Measurements from ENCODE around the gene STPG4. TPM values are rescaled to one million over a fixed set of nuclear protein-coding genes. Genes with fewer than 3 reads are reported as not detected.

STPG4 gene
- total RNA-seq, 3 donors from 2014 or later (not counting 1 experiment from before 2014, with no cell fraction given): 0.21 to 0.65 TPM; not detected in 1

DNA sequence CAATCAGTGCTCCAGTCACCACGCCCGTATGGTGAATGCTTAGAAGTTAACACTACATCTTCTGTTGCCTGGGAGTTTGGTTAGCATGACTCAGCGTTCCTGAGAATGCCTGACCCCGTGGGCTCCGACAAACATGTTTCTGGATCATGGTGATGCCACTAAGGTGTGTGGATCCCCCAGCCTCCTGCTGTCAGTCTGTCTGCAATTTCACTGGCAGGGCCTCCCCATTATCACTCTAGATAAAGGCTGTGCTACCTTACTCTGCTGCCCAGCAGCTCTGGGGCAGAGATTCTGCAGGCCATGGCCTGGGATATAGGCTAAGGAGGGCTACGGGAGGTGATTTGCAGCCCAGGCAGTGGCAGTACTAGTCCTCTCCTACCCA, 66.0 kb downstream of the STPG4 start:
- intact Hi-C loops (cut with micrococcal nuclease): no loop called here
- 59% methylated on average over 6 of the region's 6 CpGs for WGBS (ENCODE audit: insufficient coverage)

DNA sequence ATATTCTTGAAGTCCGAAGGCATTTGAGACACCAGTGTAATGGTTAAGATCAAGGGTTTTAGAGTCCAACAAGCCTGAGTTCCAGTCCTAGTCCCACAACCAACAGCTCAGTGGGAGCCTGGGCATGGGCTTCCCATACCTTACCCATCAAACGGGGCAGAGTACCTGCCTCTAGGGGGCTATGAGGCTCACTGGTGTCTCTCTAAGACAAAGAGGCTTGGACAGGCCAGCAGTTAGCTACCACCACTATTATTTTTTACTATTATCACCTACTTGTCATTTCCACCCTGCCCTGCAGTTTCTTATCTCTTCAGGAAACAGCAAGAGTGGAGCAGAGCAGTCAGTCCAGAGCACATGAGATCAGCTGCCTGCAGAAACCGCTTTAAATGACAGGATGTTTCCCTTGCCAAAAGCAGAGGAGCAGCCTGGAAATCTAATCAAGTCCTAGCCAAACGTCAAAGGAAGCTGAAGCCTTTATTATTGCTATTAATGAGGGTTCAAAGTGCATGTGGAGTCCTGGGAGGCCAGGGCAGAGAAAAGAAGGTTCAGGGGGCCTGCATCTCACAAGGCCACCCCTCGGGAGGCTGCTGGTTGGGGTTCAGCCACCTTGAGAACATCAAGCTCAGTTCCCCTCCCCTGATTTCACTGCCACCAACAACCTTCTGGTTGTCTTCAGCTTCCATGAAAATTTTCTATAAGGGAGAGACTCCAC, 66.6 kb downstream of the STPG4 start:
- H3K4me1 ChIP-seq (ENCODE audit: control insufficient read depth, insufficient read depth, low read length): peaks cover 7% of the 10 kb centered on the region
- TF ChIP-seq, protein P1, sequence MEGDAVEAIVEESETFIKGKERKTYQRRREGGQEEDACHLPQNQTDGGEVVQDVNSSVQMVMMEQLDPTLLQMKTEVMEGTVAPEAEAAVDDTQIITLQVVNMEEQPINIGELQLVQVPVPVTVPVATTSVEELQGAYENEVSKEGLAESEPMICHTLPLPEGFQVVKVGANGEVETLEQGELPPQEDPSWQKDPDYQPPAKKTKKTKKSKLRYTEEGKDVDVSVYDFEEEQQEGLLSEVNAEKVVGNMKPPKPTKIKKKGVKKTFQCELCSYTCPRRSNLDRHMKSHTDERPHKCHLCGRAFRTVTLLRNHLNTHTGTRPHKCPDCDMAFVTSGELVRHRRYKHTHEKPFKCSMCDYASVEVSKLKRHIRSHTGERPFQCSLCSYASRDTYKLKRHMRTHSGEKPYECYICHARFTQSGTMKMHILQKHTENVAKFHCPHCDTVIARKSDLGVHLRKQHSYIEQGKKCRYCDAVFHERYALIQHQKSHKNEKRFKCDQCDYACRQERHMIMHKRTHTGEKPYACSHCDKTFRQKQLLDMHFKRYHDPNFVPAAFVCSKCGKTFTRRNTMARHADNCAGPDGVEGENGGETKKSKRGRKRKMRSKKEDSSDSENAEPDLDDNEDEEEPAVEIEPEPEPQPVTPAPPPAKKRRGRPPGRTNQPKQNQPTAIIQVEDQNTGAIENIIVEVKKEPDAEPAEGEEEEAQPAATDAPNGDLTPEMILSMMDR (IDR thresholded peaks at IDR 0.05): no peak
- H3K4me3 Mint-ChIP-seq: no peak overlapping the region
- H3K27ac ChIP-seq (ENCODE audit: low read length): no peak overlapping the region
- H3K9me3 ChIP-seq (ENCODE audit: control insufficient read depth, insufficient read depth, low read length): no peaks in the 10 kb centered on the region
- H3K9me3 Mint-ChIP-seq: no peaks in the 10 kb centered on the region
- H3K27ac Mint-ChIP-seq: no peak overlapping the region
- H3K4me1 Mint-ChIP-seq: no peaks in the 10 kb centered on the region
- no peak for DNase-seq
- no peak overlapping the region for H3K4me3 ChIP-seq (ENCODE audit: low read length)
- H3K27me3 ChIP-seq (ENCODE audit: control insufficient read depth, insufficient read depth, low read length): no peaks in the 10 kb centered on the region
- no peaks in the 10 kb centered on the region for H3K36me3 ChIP-seq (ENCODE audit: control insufficient read depth, insufficient read depth, low read length)
- WGBS (ENCODE audit: insufficient coverage): 64% methylated on average over 5 of the region's 5 CpGs
- no peaks in the 10 kb centered on the region for H3K36me3 Mint-ChIP-seq
- H3K27me3 Mint-ChIP-seq (ENCODE audit: low read depth in 2 of 2): peaks cover 0 to 8% of the 10 kb centered on the region in 2 donors
- ATAC-seq: no peak
- intact Hi-C loops (cut with micrococcal nuclease): no loop called here

More for the DNA sequence above, 66.0 kb downstream of the STPG4 start:
- Mint-ChIP-seq H3K4me3 (no peak overlapping the region), H3K27me3 (ENCODE audit: low read depth in 2 of 2) (peaks cover 0 to 8% of the 10 kb centered on the region in 2 donors), H3K27ac (no peak overlapping the region), H3K4me1 (no peaks in the 10 kb centered on the region), H3K36me3 (no peaks in the 10 kb centered on the region), H3K9me3 (no peaks in the 10 kb centered on the region)
- Histone ChIP-seq H3K27me3 (ENCODE audit: control insufficient read depth, insufficient read depth, low read length) (no peaks in the 10 kb centered on the region), H3K4me1 (ENCODE audit: control insufficient read depth, insufficient read depth, low read length) (peaks cover 1% of the 10 kb centered on the region), H3K36me3 (ENCODE audit: control insufficient read depth, insufficient read depth, low read length) (no peaks in the 10 kb centered on the region), H3K9me3 (ENCODE audit: control insufficient read depth, insufficient read depth, low read length) (no peaks in the 10 kb centered on the region), H3K4me3 (ENCODE audit: low read length) (no peak overlapping the region), H3K27ac (ENCODE audit: low read length) (no peak overlapping the region)
- DNase-seq (no peak), ATAC-seq (no peak)
- TF ChIP-seq, protein P1 (IDR thresholded peaks at IDR 0.05): no peak

DNA sequence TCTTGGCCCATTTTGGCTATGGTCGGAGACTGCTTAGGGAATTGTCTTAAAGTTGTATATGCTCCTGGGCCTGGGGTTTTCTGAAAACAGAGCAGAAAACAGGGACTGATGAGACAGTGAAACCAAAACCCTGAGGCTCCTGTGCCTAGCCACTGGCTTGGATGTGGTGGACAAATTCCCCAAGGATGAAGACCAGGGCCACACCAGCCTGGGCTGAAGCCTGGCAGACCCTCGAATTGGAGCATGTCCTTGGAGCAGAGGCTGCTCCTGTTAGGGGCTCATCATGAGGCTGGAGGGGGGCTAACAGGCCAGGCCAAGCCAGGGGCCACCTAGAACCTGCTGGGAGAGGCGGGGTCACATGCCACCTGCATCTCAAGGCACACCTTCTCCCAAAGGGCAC, 68.1 kb downstream of the STPG4 start:
- H3K36me3 ChIP-seq (ENCODE audit: control insufficient read depth, insufficient read depth, low read length): no peaks in the 10 kb centered on the region
- no peak for DNase-seq
- no peak overlapping the region for H3K27ac Mint-ChIP-seq
- intact Hi-C loops (cut with micrococcal nuclease): no loop called here
- no peaks in the 10 kb centered on the region for H3K27me3 ChIP-seq (ENCODE audit: control insufficient read depth, insufficient read depth, low read length)
- H3K9me3 ChIP-seq (ENCODE audit: control insufficient read depth, insufficient read depth, low read length): no peaks in the 10 kb centered on the region
- H3K36me3 Mint-ChIP-seq: no peaks in the 10 kb centered on the region
- ATAC-seq: no peak
- H3K4me3 Mint-ChIP-seq: no peak overlapping the region
- H3K27ac ChIP-seq (ENCODE audit: low read length): no peak overlapping the region
- H3K4me3 ChIP-seq (ENCODE audit: low read length): no peak overlapping the region
- TF ChIP-seq, protein P1 (IDR thresholded peaks at IDR 0.05): no peak
- H3K4me1 Mint-ChIP-seq: no peaks in the 10 kb centered on the region
- peaks cover 12% of the 10 kb centered on the region for H3K4me1 ChIP-seq (ENCODE audit: control insufficient read depth, insufficient read depth, low read length)
- 89% methylated on average over 3 of the region's 3 CpGs for WGBS (ENCODE audit: insufficient coverage)
- no peaks in the 10 kb centered on the region for H3K9me3 Mint-ChIP-seq
- H3K27me3 Mint-ChIP-seq (ENCODE audit: low read depth in 2 of 2): peaks cover 0 to 8% of the 10 kb centered on the region in 2 donors

DNA sequence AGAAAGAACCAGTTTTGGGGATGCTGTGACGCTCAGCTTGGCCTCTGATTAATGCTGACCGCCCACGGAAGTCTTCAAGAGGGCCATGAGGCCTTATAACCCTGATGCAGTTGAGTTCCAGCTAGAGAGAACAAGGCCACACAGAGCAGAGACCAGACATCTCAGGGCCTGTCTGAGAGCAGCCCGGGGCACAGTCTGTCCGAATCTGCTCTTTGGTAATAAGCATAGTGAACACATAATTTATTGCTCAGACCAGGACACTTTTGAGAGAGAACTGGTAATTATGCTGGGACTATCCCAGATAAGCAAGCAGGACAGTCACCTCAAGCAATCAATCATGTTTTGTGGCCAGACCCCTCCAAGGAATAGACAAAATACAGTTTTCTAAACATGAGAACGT, 68.5 kb downstream of the STPG4 start:
- 89% methylated on average over 6 of the region's 6 CpGs for WGBS (ENCODE audit: insufficient coverage)
- no peak for DNase-seq
- intact Hi-C loops (cut with micrococcal nuclease): no loop called here
- no peak overlapping the region for H3K27ac Mint-ChIP-seq
- TF ChIP-seq, protein P1 (IDR thresholded peaks at IDR 0.05): no peak
- H3K27me3 Mint-ChIP-seq (ENCODE audit: low read depth in 2 of 2): peaks cover 0 to 8% of the 10 kb centered on the region in 2 donors
- Histone ChIP-seq H3K27me3 (ENCODE audit: control insufficient read depth, insufficient read depth, low read length) (no peaks in the 10 kb centered on the region), H3K4me3 (ENCODE audit: low read length) (no peak overlapping the region), H3K9me3 (ENCODE audit: control insufficient read depth, insufficient read depth, low read length) (no peaks in the 10 kb centered on the region), H3K4me1 (ENCODE audit: control insufficient read depth, insufficient read depth, low read length) (peaks cover 12% of the 10 kb centered on the region), H3K36me3 (ENCODE audit: control insufficient read depth, insufficient read depth, low read length) (no peaks in the 10 kb centered on the region), H3K27ac (ENCODE audit: low read length) (no peak overlapping the region)
- no peaks in the 10 kb centered on the region for H3K9me3 Mint-ChIP-seq
- ATAC-seq: no peak
- no peaks in the 10 kb centered on the region for H3K36me3 Mint-ChIP-seq
- H3K4me3 Mint-ChIP-seq: no peak overlapping the region
- H3K4me1 Mint-ChIP-seq: no peaks in the 10 kb centered on the region
